A549 (cell line): ENCODE measurements around the gene OR52B2.

Experiments used
- CEBPB ChIP-seq, 2 experiments: fragments of >200 bp in 1 of 2; sonication (Bioruptor Twin) in 1 of 2; formaldehyde crosslinking in 1 of 2; IDR thresholded peaks; 2 replicates each; pipeline ENCODE4 v1.6.1; 2012 to 2016
- CHD2 ChIP-seq: fragments of 150-350 bp; IDR thresholded peaks from 2 replicates; pipeline ENCODE4 v1.6.1; 2014; ENCODE audit warnings: low read length; ENCODE audit not compliant: partially characterized antibody
- CTCF ChIP-seq: fragments of >200 bp; sonication (Bioruptor Twin); formaldehyde crosslinking; IDR thresholded peaks from 3 replicates; pipeline ENCODE4 v1.5.1; 2016
- EP300 ChIP-seq, 2 experiments: fragments of >200 bp; sonication (Bioruptor Twin); formaldehyde crosslinking; IDR thresholded peaks; 2 replicates in 1 of 2; 3 replicates in 1 of 2; pipeline ENCODE4 v1.6.1; 2016 to 2017
- JUNB ChIP-seq: fragments of >200 bp; sonication (Bioruptor Twin); formaldehyde crosslinking; IDR thresholded peaks from 2 replicates; pipeline ENCODE4 v1.6.1; 2016
- RCOR1 ChIP-seq: fragments of 150-350 bp; IDR thresholded peaks from 2 replicates; pipeline ENCODE4 v1.6.1; 2014; ENCODE audit warnings: antibody characterized with exemption, low read length, low read depth
- REST ChIP-seq: fragments of 200-600 bp; sonication (generic); IDR thresholded peaks from 2 replicates; pipeline ENCODE4 v1.6.1; 2016; ENCODE audit warnings: antibody characterized with exemption, mild to moderate bottlenecking, moderate library complexity

- TF ChIP-seq RCOR1 (no peak), JUNB (no peak), CTCF (no peak), REST (no peak), CHD2 (no peak), EP300 (IDR thresholded peaks at IDR 0.05) (no peak), CEBPB (IDR thresholded peaks at IDR 0.05) (no peak)
Observed at GRCh38 chr11:6206456-6207180, 36.5 kb upstream of the OR52B2 start.
